ENCODE measurements around the gene MDN1.

Gene MDN1

DNA sequence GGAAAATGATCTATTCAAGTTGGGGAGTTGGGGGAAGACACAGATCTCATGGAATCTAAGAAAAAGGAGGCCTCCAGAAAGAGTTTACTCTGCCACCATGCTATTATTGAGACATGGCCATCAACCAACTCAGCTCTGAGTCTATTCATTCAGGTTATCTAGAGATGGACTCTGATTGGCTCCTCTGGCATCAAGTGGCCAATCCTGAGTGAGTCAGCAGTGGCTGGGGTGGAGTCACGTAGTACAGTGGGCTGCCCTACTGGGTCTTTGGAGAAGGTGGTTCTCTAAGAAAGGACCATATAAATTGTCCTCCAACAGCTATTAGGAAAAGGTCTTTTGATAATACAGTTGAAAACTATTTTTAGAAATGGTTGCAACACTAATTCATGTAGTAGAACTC is 223.1 kb downstream of the MDN1 start:
- no peak for DNase-seq (ENCODE audit: low read depth)

DNA sequence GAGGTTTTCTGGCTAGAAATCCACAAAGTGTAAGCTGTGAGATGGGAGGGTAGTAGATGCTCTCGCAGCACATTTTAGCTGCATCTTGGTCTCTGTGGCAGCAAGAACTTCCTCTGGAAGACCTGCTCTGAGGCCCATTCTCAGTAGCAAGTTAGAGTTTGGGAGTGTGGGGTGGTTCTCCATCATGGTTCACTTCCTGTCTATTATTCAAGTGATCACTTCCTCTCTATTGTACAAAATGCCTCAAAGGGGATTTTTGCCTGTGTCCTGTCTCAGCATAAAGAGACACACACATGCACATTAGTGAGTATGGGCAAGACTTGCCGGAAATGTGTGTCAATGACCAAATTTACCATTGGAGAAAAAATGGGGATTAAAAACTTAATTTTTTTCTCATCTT is 223.5 kb downstream of the MDN1 start:
- no peak for DNase-seq (ENCODE audit: low read depth)
